H1 (cell line): Measurements from ENCODE around the gene TNFSF12. TPM values are rescaled to one million over a fixed set of nuclear protein-coding genes. Genes with fewer than 3 reads are reported as not detected.

Source experiments
- CTCF ChIA-PET: fragments of 300-600 bp; sonication (Branson Sonifier 250); formaldehyde crosslinking; loops from one replicate; lab custom pipeline; 2021; ENCODE audit not compliant: partially characterized antibody; lab: Charles Lee
- POLR2A ChIA-PET: fragments of 300-600 bp; sonication (Branson Sonifier 250); formaldehyde crosslinking; loops from one replicate; lab custom pipeline; 2021; ENCODE audit warnings: inconsistent platforms; ENCODE audit not compliant: partially characterized antibody; lab: Charles Lee
- DNase-seq, 2 experiments: peaks; one replicate each; pipeline versions ENCODE4 v3.0.0 to v3.0.0-alpha.2; 2010 to 2022; ENCODE audit warnings: low spot score in 2 of 2, low read depth in 1 of 2, mixed read lengths in 1 of 2
- FAIRE-seq: peaks from 2 replicates; lab custom pipeline; 2011; peaks lifted over from hg19 to GRCh38; lab: Jason Lieb, UNC
- H2AFZ ChIP-seq: 2 replicates; pipeline ENCODE4 v1.8.1; 2012; ENCODE audit warnings: low read length, inconsistent platforms
- H2AK5ac ChIP-seq: 2 replicates; pipeline ENCODE4 v1.6.1; 2013; ENCODE audit warnings: low read depth, low read length
- H2BK120ac ChIP-seq: replicated peaks from 2 replicates; pipeline ENCODE3; 2013; ENCODE audit warnings: low read depth, low read length, inconsistent platforms
- H2BK12ac ChIP-seq: 2 replicates; pipeline ENCODE4 v1.6.1; 2013; ENCODE audit warnings: low read depth, low read length
- H2BK15ac ChIP-seq: 2 replicates; pipeline ENCODE4 v1.6.1; 2013; ENCODE audit warnings: low read length
- H2BK20ac ChIP-seq: 2 replicates; pipeline ENCODE4 v1.6.1; 2013; ENCODE audit warnings: low read length
- H2BK5ac ChIP-seq: 2 replicates; pipeline ENCODE4 v1.6.1; 2013; ENCODE audit warnings: low read depth, low read length
- H3K14ac ChIP-seq: 2 replicates; pipeline ENCODE4 v1.6.1; 2013; ENCODE audit warnings: inconsistent platforms; ENCODE audit not compliant: insufficient read length
- H3K18ac ChIP-seq: 2 replicates; pipeline ENCODE4 v1.6.1; 2013; ENCODE audit warnings: low read length; ENCODE audit errors: extremely low read depth
- H3K23ac ChIP-seq: 2 replicates; pipeline ENCODE4 v1.6.1; 2013; ENCODE audit warnings: inconsistent platforms; ENCODE audit not compliant: insufficient read length
- H3K23me2 ChIP-seq: 2 replicates; pipeline ENCODE4 v1.6.1; 2013; ENCODE audit warnings: low read depth, low read length
- H3K27ac ChIP-seq: 2 replicates; pipeline ENCODE4 v1.6.1; 2011; ENCODE audit warnings: low read depth, low read length, inconsistent platforms
- H3K27me3 ChIP-seq, 4 experiments: replicated peaks in 1 of 4; 1 replicate in 1 of 4; 2 replicates in 3 of 4; pipeline versions ENCODE4 v1.6.1 to v1.8.1; 2011 to 2013; ENCODE audit warnings: low read length in 3 of 4, mild to moderate bottlenecking in 3 of 4, inconsistent platforms in 2 of 4, mixed read lengths in 2 of 4, moderate library complexity in 1 of 4; ENCODE audit not compliant: control insufficient read depth in 3 of 4, insufficient read depth in 3 of 4; ENCODE audit errors: extremely low read depth in 1 of 4
- H3K36me3 ChIP-seq, 4 experiments: 2 replicates each; pipeline versions ENCODE4 v1.6.1 to v1.8.1; 2011 to 2013; ENCODE audit warnings: mild to moderate bottlenecking in 4 of 4, low read length in 3 of 4, moderate library complexity in 2 of 4, control low read depth in 1 of 4, inconsistent platforms in 1 of 4; ENCODE audit not compliant: insufficient read depth in 4 of 4, control insufficient read depth in 2 of 4
- H3K4ac ChIP-seq: replicated peaks from 2 replicates; pipeline ENCODE3; 2013; ENCODE audit warnings: low read length, low read depth, mixed read lengths, inconsistent platforms; ENCODE audit not compliant: insufficient read length
- H3K4me1 ChIP-seq, 4 experiments: replicated peaks in 1 of 4; 1 replicate in 1 of 4; 2 replicates in 3 of 4; pipeline versions ENCODE4 v1.6.1 to v1.8.1; 2011 to 2013; ENCODE audit warnings: low read length in 3 of 4, inconsistent platforms in 2 of 4, mixed read lengths in 1 of 4; ENCODE audit not compliant: insufficient read depth in 4 of 4, control insufficient read depth in 3 of 4
- H3K4me2 ChIP-seq, 2 experiments: 2 replicates each; pipeline versions ENCODE4 v1.6.1 to v1.8.1; 2011 to 2013; ENCODE audit warnings: low read depth in 2 of 2, low read length in 2 of 2, control low read depth in 1 of 2, inconsistent platforms in 1 of 2, mild to moderate bottlenecking in 1 of 2; ENCODE audit not compliant: insufficient read depth in 1 of 2
- H3K4me3 ChIP-seq, 4 experiments: fragments of 200-600, 300-600 bp in 1 of 4; sonication (generic), shearing (Covaris generic), sonication (Bioruptor Twin) in 1 of 4; 2 replicates each; pipeline versions ENCODE4 v1.5.1 to v1.8.1; 2011 to 2016; ENCODE audit warnings: low read length in 4 of 4, low read depth in 3 of 4, control low read depth in 2 of 4, inconsistent platforms in 2 of 4, mild to moderate bottlenecking in 2 of 4, mixed read lengths in 1 of 4, moderate library complexity in 1 of 4; ENCODE audit not compliant: insufficient read depth in 2 of 4; ENCODE audit errors: extremely low read depth in 1 of 4
- H3K56ac ChIP-seq: replicated peaks from 2 replicates; pipeline ENCODE3; 2013; ENCODE audit warnings: low read depth, mild to moderate bottlenecking, mixed read lengths, low read length, inconsistent platforms; ENCODE audit not compliant: insufficient read length
- H3K79me1 ChIP-seq: 2 replicates; pipeline ENCODE4 v1.6.1; 2013; ENCODE audit warnings: low read depth, low read length, control low read depth
- H3K79me2 ChIP-seq, 2 experiments: 2 replicates each; pipeline versions ENCODE4 v1.6.1 to v1.8.1; 2012 to 2013; ENCODE audit warnings: low read length in 2 of 2, mild to moderate bottlenecking in 2 of 2, inconsistent platforms in 1 of 2; ENCODE audit not compliant: insufficient read depth in 2 of 2, control insufficient read depth in 1 of 2
- H3K9ac ChIP-seq, 4 experiments: replicated peaks in 1 of 4; 1 replicate in 1 of 4; 2 replicates in 3 of 4; pipeline versions ENCODE4 v1.6.1 to v1.8.1; 2011 to 2013; ENCODE audit warnings: low read depth in 3 of 4, low read length in 3 of 4, control low read depth in 2 of 4, mild to moderate bottlenecking in 2 of 4, moderate library complexity in 2 of 4, inconsistent platforms in 1 of 4; ENCODE audit errors: extremely low read depth in 1 of 4
- H3K9me3 ChIP-seq, 2 experiments: 2 replicates each; pipeline versions ENCODE4 v1.6.1 to v1.8.1; 2012 to 2013; ENCODE audit warnings: mild to moderate bottlenecking in 2 of 2, moderate library complexity in 2 of 2, control low read depth in 1 of 2, inconsistent platforms in 1 of 2, low read depth in 1 of 2, low read length in 1 of 2, mixed read lengths in 1 of 2; ENCODE audit not compliant: insufficient read depth in 2 of 2
- H4K20me1 ChIP-seq, 2 experiments: replicated peaks in 1 of 2; 2 replicates each; pipeline versions ENCODE3 to v1.8.1; 2011 to 2013; ENCODE audit warnings: inconsistent platforms in 2 of 2, low read length in 2 of 2, mild to moderate bottlenecking in 1 of 2; ENCODE audit not compliant: insufficient read depth in 2 of 2, control insufficient read depth in 1 of 2
- H4K5ac ChIP-seq: 2 replicates; pipeline ENCODE4 v1.6.1; 2013; ENCODE audit warnings: low read length, low read depth, mixed read lengths, inconsistent platforms; ENCODE audit not compliant: insufficient read length
- H4K8ac ChIP-seq: 2 replicates; pipeline ENCODE4 v1.8.0; 2013; ENCODE audit warnings: mild to moderate bottlenecking, moderate library complexity, low read length, inconsistent platforms; ENCODE audit not compliant: insufficient read depth; ENCODE audit errors: extremely low read depth
- H4K91ac ChIP-seq: replicated peaks from 2 replicates; pipeline ENCODE3; 2013; ENCODE audit warnings: low read length, mixed read lengths, inconsistent platforms; ENCODE audit not compliant: insufficient read length
- BRCA1 ChIP-seq: IDR thresholded peaks from 2 replicates; pipeline ENCODE4 v1.6.1; 2012; ENCODE audit warnings: low read depth, low read length, improper control_type of control experiment
- CTBP2 ChIP-seq: IDR thresholded peaks from 2 replicates; pipeline ENCODE4 v1.7.0; 2011; ENCODE audit warnings: borderline replicate concordance, mild to moderate bottlenecking, moderate library complexity, mixed read lengths, low read length; ENCODE audit not compliant: insufficient read depth, insufficient read length
- FOSL1 ChIP-seq: IDR thresholded peaks from 2 replicates; pipeline ENCODE4 v1.6.1; 2011; ENCODE audit warnings: mild to moderate bottlenecking, low read depth, low read length, moderate library complexity; ENCODE audit not compliant: insufficient read depth
- KDM5A ChIP-seq: fragments of 200-600 bp; IDR thresholded peaks from 2 replicates; pipeline ENCODE4 v1.7.1; 2012; ENCODE audit warnings: mild to moderate bottlenecking, low read length, inconsistent platforms, mixed read lengths
- NRF1 ChIP-seq: IDR thresholded peaks from 2 replicates; pipeline ENCODE4 v1.6.1; 2011; ENCODE audit warnings: mild to moderate bottlenecking, low read depth, low read length, improper control_type of control experiment
- RNF2 ChIP-seq: fragments of 200-900, 300-1000 bp; sonication (generic); IDR thresholded peaks from 2 replicates; pipeline ENCODE4 v1.7.1; 2016; ENCODE audit warnings: borderline replicate concordance, low read depth, mild to moderate bottlenecking, antibody characterized with exemption, low read length; ENCODE audit not compliant: poor library complexity, severe bottlenecking; ENCODE audit errors: missing control alignments
- TAF7 ChIP-seq: optimal IDR thresholded peaks from 2 replicates; pipeline ENCODE3; 2011; ENCODE audit warnings: low read depth, mild to moderate bottlenecking, inconsistent platforms, low read length, moderate library complexity, borderline replicate concordance
- WGBS, 2 experiments: shearing (Covaris generic) in 1 of 2; methylation state at CpG; one replicate each; pipeline versions ENCODE4 v1.1.6 to v1.1.7; 2013 to 2015; ENCODE audit warnings: low lambda C conversion rate in 2 of 2, mixed read lengths in 2 of 2, inconsistent platforms in 1 of 2, low coverage in 1 of 2, missing lambda C conversion rate in 1 of 2; ENCODE audit not compliant: insufficient replicate concordance in 2 of 2, insufficient coverage in 1 of 2, insufficient read length in 1 of 2; ENCODE audit errors: extremely low coverage in 1 of 2, missing lambda C conversion rate in 1 of 2; 5-methylcytosine and 5-hydroxymethylcytosine counted together
- polyA plus RNA-seq, 7 experiments: library from polyadenylated mRNA; depleted of rRNA in 3 of 7; stranded (reverse) in 5 of 7; unstranded in 2 of 7; fragments of >200 nt in 5 of 7; fragments of 200-250 nt in 2 of 7; gene quantifications; 1 replicate in 5 of 7; 2 replicates in 1 of 7; 4 replicates in 1 of 7; pipeline versions ENCODE4 v1.2.1 to v1.2.3, GENCODE V29; 2011 to 2013; ENCODE audit warnings: missing spikeins in 2 of 7, mixed read lengths in 2 of 7
- total RNA-seq: library from RNA; stranded (reverse); fragmentation: NEBNext Ultra II Directional; extraction: Animal tissue kit (Norgen Biotek cat#: 25700); gene quantifications from 2 replicates; pipeline ENCODE4 v1.2.1, GENCODE V29; 2021

Gene TNFSF12
- total and polyA plus RNA-seq, 2 of the 8 experiments (the other 6 are each of a cell fraction or from before 2014, with no cell fraction given) = 7.2 to 9.6 TPM

GRCh38 chr17:7606280-7606679 is 57.4 kb downstream of the TNFSF12 start:
- Histone ChIP-seq H4K8ac (no peak overlapping the region), H2BK15ac (no peak overlapping the region), H3K9me3 (no peaks in the 10 kb centered on the region), H4K91ac (no peak overlapping the region), H2AK5ac (no peak overlapping the region), H3K79me1 (peaks cover 10% of the 10 kb centered on the region), H2BK120ac (no peak overlapping the region), H3K18ac (no peak overlapping the region), H3K4me1 (no peaks in the 10 kb centered on the region), H3K4me3 (no peak overlapping the region), H3K9ac (no peak overlapping the region; a peak in 1 of 7 replicates), H2BK20ac (no peak overlapping the region), H2BK5ac (no peak overlapping the region), H4K5ac (no peak overlapping the region), H3K14ac (no peak overlapping the region), H3K27me3 (no peaks in the 10 kb centered on the region), H3K56ac (no peak overlapping the region), H2BK12ac (no peak overlapping the region), H3K4ac (no peak overlapping the region), H4K20me1 (peaks cover 0 to 7% of the 10 kb centered on the region in 2 experiments), H3K23ac (no peak overlapping the region), H3K4me2 (no peak overlapping the region), H3K23me2 (no peaks in the 10 kb centered on the region), H3K36me3 (peaks cover 3 to 48% (median 21%) of the 10 kb centered on the region in 4 experiments), H3K27ac (no peak overlapping the region), H2AFZ (no peak overlapping the region), H3K79me2 (peaks cover 0 to 25% of the 10 kb centered on the region in 2 experiments; a peak in 2 of 4 replicates)
- ChIA-PET POLR2A (interaction anchor here (1.0 to 79.4 kb wide), 4 partner anchors 13 to 60 kb away, joined by 4 to 2272 read pairs (median 6); partner anchors contain the start of genes ATP1B2, TP53 and WRAP53), CTCF (interaction anchor here (3.4 kb wide), 1 partner anchor 17 kb away, joined by 12 read pairs; the partner anchor contains the start of gene SOX15)
- FAIRE-seq (no peak), DNase-seq (no peak)
- WGBS, 2 experiments = 98% methylated on average over 4 of the region's 4 CpGs; no CpG with 5 or more reads in 1 of the 2 experiments
- TF ChIP-seq KDM5A = no peak
- no peak for TF ChIP-seq CTBP2
- TF ChIP-seq FOSL1 = no peak
- TF ChIP-seq BRCA1 = no peak
- TF ChIP-seq RNF2 = no peak
- no peak for TF ChIP-seq TAF7
- no peak for TF ChIP-seq NRF1
